Measurements from ENCODE around the gene MAN1C1. TPM values are rescaled to one million over a fixed set of nuclear protein-coding genes. Genes with fewer than 3 reads are reported as not detected.

MAN1C1 gene
- polyA plus RNA-seq, 1 donor from 2014 or later, result 1.3 TPM

GRCh38 chr1:25744140-25744581 is 127.6 kb downstream of the MAN1C1 start:
- no peaks in the 10 kb centered on the region for H3K36me3 ChIP-seq (ENCODE audit: insufficient read depth, low read length)
- no peak overlapping the region for H3K27ac ChIP-seq (ENCODE audit: low read length)
- H2AFZ ChIP-seq (ENCODE audit: low read depth, low read length), result no peak overlapping the region
- no peak overlapping the region for H3K4me2 ChIP-seq (ENCODE audit: low read length)
- no peak for TF ChIP-seq EP300 (conservative IDR thresholded peaks at IDR 0.05; ENCODE audit: poor library complexity, severe bottlenecking)
- TF ChIP-seq SMC3 (conservative IDR thresholded peaks at IDR 0.05; ENCODE audit: poor library complexity), result peak; percentile 24
- TF ChIP-seq EZH2 (IDR thresholded peaks at IDR 0.05; ENCODE audit: borderline replicate concordance, insufficient read depth, low read length, poor library complexity, severe bottlenecking), result no peak
- no peak for TF ChIP-seq TAF1 (IDR thresholded peaks at IDR 0.05; ENCODE audit: low read depth)
- TF ChIP-seq CTCF (IDR thresholded peaks at IDR 0.05; ENCODE audit: poor library complexity, severe bottlenecking), result peak; percentile 44
- peak; percentile 44 for TF ChIP-seq RAD21 (conservative IDR thresholded peaks at IDR 0.05)
- no peak for TF ChIP-seq REST (IDR thresholded peaks at IDR 0.05; ENCODE audit: borderline replicate concordance)
- no peak for TF ChIP-seq POLR2AphosphoS5 (IDR thresholded peaks at IDR 0.05)
- no peak for TF ChIP-seq MXI1 (conservative IDR thresholded peaks at IDR 0.05; ENCODE audit: poor library complexity, severe bottlenecking)
- H3K79me2 ChIP-seq (replicated peaks; ENCODE audit: insufficient read depth, low read length), result no peaks in the 10 kb centered on the region
- no peaks in the 10 kb centered on the region for H3F3A ChIP-seq (ENCODE audit: insufficient read depth, low read length, poor library complexity, severe bottlenecking)
- no peak overlapping the region for H3K9ac ChIP-seq (ENCODE audit: low read length)
- H3K27me3 ChIP-seq (ENCODE audit: insufficient read depth, low read depth, low read length), result no peaks in the 10 kb centered on the region
- no peak overlapping the region for H3K4me3 ChIP-seq (ENCODE audit: low read length)
- H3K9me3 ChIP-seq (ENCODE audit: low read length), result no peaks in the 10 kb centered on the region
- no peaks in the 10 kb centered on the region for H4K20me1 ChIP-seq (ENCODE audit: insufficient read depth)
- no peaks in the 10 kb centered on the region for H3K9me2 ChIP-seq (ENCODE audit: insufficient read depth, low read length)

GRCh38 chr1:25744636-25745425 is 128.2 kb downstream of the MAN1C1 start:
- Histone ChIP-seq H3K36me3 (ENCODE audit: insufficient read depth, low read length) (no peaks in the 10 kb centered on the region), H3K9ac (ENCODE audit: low read length) (no peak overlapping the region), H3K79me2 (replicated peaks; ENCODE audit: insufficient read depth, low read length) (no peaks in the 10 kb centered on the region), H3F3A (ENCODE audit: insufficient read depth, low read length, poor library complexity, severe bottlenecking) (no peaks in the 10 kb centered on the region), H3K9me3 (ENCODE audit: low read length) (no peaks in the 10 kb centered on the region), H3K9me2 (ENCODE audit: insufficient read depth, low read length) (no peaks in the 10 kb centered on the region), H4K20me1 (ENCODE audit: insufficient read depth) (no peaks in the 10 kb centered on the region), H3K27me3 (ENCODE audit: insufficient read depth, low read depth, low read length) (no peaks in the 10 kb centered on the region), H3K4me2 (ENCODE audit: low read length) (no peak overlapping the region), H2AFZ (ENCODE audit: low read depth, low read length) (no peak overlapping the region), H3K27ac (ENCODE audit: low read length) (no peak overlapping the region), H3K4me3 (ENCODE audit: low read length) (no peak overlapping the region)
- TF ChIP-seq MXI1 (conservative IDR thresholded peaks at IDR 0.05; ENCODE audit: poor library complexity, severe bottlenecking) (no peak), SMC3 (conservative IDR thresholded peaks at IDR 0.05; ENCODE audit: poor library complexity) (no peak), POLR2AphosphoS5 (IDR thresholded peaks at IDR 0.05) (no peak), TAF1 (IDR thresholded peaks at IDR 0.05; ENCODE audit: low read depth) (no peak), CTCF (IDR thresholded peaks at IDR 0.05; ENCODE audit: poor library complexity, severe bottlenecking) (no peak), EZH2 (IDR thresholded peaks at IDR 0.05; ENCODE audit: borderline replicate concordance, insufficient read depth, low read length, poor library complexity, severe bottlenecking) (no peak), RAD21 (conservative IDR thresholded peaks at IDR 0.05) (no peak), REST (IDR thresholded peaks at IDR 0.05; ENCODE audit: borderline replicate concordance) (no peak), EP300 (conservative IDR thresholded peaks at IDR 0.05; ENCODE audit: poor library complexity, severe bottlenecking) (no peak)
